Muscle layer of colon (tissue), 2 donors: ENCODE measurements around the gene VSTM5.

Source experiments
- H3K27ac ChIP-seq: one replicate; pipeline ENCODE4 v1.7.0; 2013; ENCODE audit warnings: low read depth, mild to moderate bottlenecking, low read length, moderate library complexity
- H3K27me3 ChIP-seq, 2 donors: one replicate each; pipeline ENCODE4 v1.7.0; 2013; ENCODE audit warnings: low read length in 2 of 2, mild to moderate bottlenecking in 2 of 2; ENCODE audit not compliant: insufficient read depth in 2 of 2, control insufficient read depth in 1 of 2
- H3K36me3 ChIP-seq: one replicate; pipeline ENCODE4 v1.7.0; 2013; ENCODE audit warnings: mild to moderate bottlenecking, low read length; ENCODE audit not compliant: insufficient read depth
- H3K4me1 ChIP-seq: one replicate; pipeline ENCODE4 v1.7.0; 2013; ENCODE audit warnings: mild to moderate bottlenecking, low read length; ENCODE audit not compliant: insufficient read depth
- H3K4me3 ChIP-seq, 2 donors: one replicate each; pipeline ENCODE4 v1.7.0; 2013; ENCODE audit warnings: low read length in 2 of 2, low read depth in 1 of 2, mild to moderate bottlenecking in 1 of 2, moderate library complexity in 1 of 2
- H3K9ac ChIP-seq: one replicate; pipeline ENCODE4 v1.7.0; 2013; ENCODE audit warnings: low read length
- H3K9me3 ChIP-seq: one replicate; pipeline ENCODE4 v1.7.0; 2013; ENCODE audit warnings: mild to moderate bottlenecking, low read length
- donor health status: abdominal sarcoma.
- donor health status: Adenocarcinoma of cecum.

The VSTM5 gene

DNA sequence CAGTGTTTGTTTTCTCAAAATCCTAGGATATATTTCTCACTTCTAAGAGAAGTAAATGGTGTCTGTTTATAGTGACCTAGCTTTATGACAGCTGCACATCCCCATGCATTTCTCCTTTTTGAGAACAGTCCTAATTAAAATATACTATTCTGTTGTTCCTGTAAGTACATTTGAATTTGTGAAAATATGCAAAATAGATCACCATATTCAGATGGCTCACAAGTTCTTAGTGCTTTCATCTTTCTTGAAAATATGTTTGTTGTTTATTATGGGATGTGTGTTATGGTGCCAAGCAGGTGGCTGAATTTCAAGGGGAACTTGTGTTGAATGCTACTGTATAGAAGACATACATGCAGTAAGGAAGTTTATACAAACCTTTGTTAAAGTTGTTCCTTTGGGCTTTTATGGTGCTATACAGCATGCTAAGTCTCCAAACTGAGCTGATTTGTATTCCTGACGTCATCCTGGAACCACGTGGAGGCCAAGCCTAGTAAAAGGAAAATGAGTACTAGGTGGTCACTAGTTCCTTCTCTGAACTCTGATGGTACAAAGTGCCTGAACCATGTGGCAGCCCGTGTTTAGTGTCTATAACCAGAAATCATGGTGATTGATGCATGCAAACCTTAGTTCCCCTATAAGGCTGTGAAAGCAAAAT is 7.8 kb upstream of the VSTM5 start:
- H3K4me1 ChIP-seq = no peaks in the 10 kb centered on the region
- H3K27me3 ChIP-seq = no peaks in the 10 kb centered on the region
- H3K27ac ChIP-seq = no peak overlapping the region
- H3K4me3 ChIP-seq = no peak overlapping the region
- H3K9ac ChIP-seq = no peak overlapping the region
- H3K9me3 ChIP-seq = no peaks in the 10 kb centered on the region
- no peaks in the 10 kb centered on the region for H3K36me3 ChIP-seq

DNA sequence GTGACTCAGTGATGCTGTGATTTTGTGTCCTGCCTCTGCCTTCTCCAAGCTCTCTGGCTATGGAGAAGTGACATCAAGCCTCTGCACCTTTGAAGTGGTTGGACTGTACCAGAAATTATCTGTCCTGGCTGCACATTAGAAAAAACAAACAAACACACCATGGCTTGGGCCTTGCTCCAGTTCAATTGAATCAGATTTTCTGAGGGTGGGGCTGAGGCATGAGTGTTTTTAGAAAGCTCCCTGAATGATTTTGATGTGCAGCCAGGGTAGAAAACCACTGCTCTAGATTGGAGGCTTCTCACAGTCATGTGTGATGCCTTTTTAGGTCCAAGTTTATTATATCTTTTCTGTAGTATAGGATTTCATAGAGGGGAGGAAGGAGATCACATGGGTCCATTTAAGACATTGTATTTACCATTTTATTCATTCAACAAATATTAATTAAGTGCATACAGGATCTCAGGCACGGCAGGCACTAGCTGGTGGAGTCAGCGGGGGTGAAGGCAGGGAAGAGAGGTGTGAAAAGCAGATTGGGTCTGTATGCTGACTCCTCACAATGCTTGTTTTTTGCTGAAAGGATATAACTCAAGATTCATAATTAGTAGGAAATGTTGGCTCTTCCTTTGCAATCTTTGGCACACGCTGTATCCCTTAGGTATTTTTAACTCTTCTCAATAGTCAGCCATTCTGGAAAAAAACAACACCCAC is 7.1 kb upstream of the VSTM5 start:
- no peaks in the 10 kb centered on the region for H3K9me3 ChIP-seq
- no peaks in the 10 kb centered on the region for H3K4me1 ChIP-seq
- H3K36me3 ChIP-seq = no peaks in the 10 kb centered on the region
- no peak overlapping the region for H3K4me3 ChIP-seq
- no peak overlapping the region for H3K27ac ChIP-seq
- H3K9ac ChIP-seq = no peak overlapping the region
- no peaks in the 10 kb centered on the region for H3K27me3 ChIP-seq

DNA sequence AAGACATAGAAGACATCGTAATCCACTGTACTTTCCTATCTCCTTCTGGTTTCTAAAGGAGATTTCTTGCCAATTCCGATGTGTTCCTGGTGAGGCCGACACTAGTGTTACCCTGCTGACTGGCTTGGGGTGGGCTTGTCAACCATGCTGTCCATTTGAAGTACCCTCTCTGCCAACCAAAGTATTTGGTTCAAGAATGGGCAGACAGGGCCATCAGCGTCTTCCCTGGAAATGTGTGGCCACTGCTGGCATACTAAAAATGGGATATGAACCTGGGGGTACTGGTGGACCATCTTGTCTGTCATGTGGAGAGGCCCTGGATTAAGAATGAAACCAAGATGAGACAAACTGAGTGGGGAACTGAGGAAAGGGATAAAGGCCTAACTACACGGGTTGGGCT is 1.8 kb upstream of the VSTM5 start:
- Histone ChIP-seq H3K9ac (no peak overlapping the region), H3K9me3 (no peaks in the 10 kb centered on the region), H3K27me3 (no peaks in the 10 kb centered on the region), H3K27ac (no peak overlapping the region), H3K4me1 (peaks cover 3% of the 10 kb centered on the region), H3K4me3 (no peak overlapping the region), H3K36me3 (no peaks in the 10 kb centered on the region)

DNA sequence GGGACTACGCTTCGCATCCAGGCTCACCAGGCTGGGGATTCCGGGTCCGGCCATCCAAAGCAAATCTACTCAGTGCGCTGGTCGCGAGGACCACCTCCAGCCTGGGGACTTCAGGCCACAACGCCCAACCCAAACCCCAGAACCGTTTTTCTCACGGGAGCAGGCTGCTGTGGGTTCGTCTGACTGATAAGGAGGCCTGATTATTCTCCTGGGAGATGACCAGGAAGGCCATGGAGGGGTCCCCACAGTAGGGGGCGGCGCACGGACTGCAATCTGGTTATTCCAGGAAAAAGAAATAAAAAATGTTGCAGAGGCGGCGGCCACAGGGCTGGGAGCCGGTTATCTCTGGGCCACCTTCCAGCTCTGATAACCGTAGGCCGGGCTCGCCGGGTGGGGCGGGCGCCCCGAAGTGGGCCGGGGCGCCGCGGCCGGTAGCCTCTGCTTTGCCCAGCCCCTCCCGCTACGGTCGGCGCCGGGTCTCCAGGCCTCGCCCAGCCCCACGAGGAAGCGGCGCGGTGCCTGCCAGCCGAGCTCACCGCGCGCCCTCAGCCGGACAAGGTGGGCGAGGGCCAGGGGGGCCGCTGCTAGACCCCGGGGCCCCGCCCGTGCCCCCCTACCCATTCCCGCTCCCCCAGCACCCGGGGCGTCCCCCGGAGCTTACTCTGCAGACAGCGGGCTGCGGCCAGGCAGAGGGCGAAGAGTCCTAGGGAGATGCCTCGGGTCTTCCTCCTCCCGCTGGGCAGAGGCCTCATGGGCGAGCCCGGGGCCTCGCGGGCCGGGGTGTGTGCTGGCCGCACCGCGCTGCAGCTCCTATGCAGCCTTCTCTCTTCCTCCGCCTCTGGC is 446 bp downstream of the VSTM5 start:
- Histone ChIP-seq H3K9me3 (no peaks in the 10 kb centered on the region), H3K9ac (peak overlapping the region; percentile 24), H3K4me3 (peak overlapping the region; percentile 50 to 61), H3K4me1 (peaks cover 3% of the 10 kb centered on the region), H3K27me3 (no peaks in the 10 kb centered on the region), H3K27ac (peak overlapping the region; percentile 68), H3K36me3 (no peaks in the 10 kb centered on the region)

DNA sequence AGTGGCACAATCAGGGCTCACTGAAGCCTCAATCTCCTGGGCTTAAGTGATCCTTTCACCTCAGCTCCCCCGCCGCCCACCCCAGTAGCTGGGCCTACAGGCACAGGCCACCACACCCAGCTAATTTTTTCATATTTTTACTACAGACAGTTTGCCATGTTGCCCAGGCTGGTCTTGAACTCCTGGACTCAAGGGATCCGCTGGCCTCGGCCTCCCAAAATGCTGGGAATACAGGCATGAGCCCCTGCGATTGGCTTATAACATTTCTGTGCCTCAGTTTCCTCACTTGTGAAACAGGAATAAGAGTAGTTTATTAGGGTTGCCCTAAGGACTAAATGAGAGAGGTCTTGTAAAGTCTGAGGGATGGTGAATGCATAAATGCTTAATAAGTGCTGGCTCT is 1.2 kb downstream of the VSTM5 start:
- peaks cover 3% of the 10 kb centered on the region for H3K4me1 ChIP-seq
- H3K36me3 ChIP-seq = no peaks in the 10 kb centered on the region
- no peak overlapping the region for H3K9ac ChIP-seq
- no peaks in the 10 kb centered on the region for H3K9me3 ChIP-seq
- H3K27me3 ChIP-seq = no peaks in the 10 kb centered on the region
- peak overlapping the region in 1 of 2 donors; percentile 61 for H3K4me3 ChIP-seq
- no peak overlapping the region for H3K27ac ChIP-seq

DNA sequence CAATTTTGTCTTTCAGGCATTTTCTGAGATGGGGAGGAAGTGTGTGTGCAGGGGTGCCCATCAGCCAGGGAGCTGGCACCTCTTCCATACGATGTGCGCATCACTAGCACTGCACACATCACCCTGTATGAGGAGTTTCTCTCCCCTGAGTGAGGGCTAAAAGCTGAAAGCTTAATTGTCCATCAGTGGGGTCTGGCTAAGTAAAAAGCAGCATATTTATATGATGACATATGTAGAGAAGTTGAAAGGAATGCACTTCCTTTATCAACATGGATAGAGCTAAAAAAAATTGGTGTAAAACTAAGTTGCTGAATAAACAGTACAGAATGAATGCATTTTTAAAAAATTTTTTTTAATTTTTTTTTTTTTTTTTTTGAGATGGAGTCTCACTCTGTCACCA is 4.0 kb downstream of the VSTM5 start:
- no peaks in the 10 kb centered on the region for H3K36me3 ChIP-seq
- no peak overlapping the region for H3K4me3 ChIP-seq
- no peak overlapping the region for H3K9ac ChIP-seq
- no peaks in the 10 kb centered on the region for H3K9me3 ChIP-seq
- no peaks in the 10 kb centered on the region for H3K27me3 ChIP-seq
- H3K4me1 ChIP-seq = peaks cover 3% of the 10 kb centered on the region
- H3K27ac ChIP-seq = no peak overlapping the region

DNA sequence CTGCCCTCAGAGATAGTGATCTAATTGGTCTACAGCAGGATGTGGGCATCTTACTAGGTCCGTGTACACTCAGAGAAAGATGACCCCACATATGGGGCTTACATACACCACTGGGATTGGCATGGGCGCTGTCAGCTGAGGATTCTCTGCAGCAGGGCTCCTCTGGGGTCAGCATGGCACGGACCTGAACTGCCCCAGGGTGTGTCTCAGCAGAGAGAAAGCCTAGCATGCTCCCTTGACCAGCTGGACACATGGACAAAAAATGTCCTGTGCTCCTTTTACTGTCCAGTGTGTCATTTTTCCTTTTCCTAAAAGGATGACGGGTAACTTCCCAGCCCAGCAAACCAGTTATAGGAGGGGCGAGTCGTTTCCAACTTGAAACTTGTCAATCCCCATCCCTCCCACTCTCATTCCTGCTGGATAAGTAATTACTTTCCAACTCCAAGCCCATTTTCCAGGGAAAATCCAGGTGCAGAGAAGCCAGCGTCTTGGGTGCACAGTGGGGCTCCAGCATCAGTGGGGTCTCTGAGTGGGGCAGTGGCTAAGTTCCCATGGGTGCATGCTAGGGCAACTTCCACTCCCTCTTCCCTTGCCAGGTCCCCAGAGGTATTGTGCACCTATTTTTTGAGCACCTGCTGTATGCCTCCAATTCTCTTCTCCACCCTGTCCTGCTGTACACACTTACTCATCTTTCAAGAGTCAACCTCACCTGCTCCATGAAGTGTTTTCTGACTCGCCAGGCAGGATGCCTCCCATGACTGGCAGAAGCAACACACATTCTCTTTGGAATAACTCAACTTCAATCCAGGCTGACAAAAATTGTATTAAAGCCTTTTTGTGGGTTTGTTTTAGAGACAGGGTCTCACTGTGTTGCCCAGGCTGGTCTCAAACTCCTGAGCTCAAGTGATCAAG is 5.0 kb downstream of the VSTM5 start:
- no peak overlapping the region for H3K9ac ChIP-seq
- H3K4me1 ChIP-seq = no peaks in the 10 kb centered on the region
- no peak overlapping the region for H3K27ac ChIP-seq
- no peaks in the 10 kb centered on the region for H3K27me3 ChIP-seq
- no peak overlapping the region for H3K4me3 ChIP-seq
- H3K36me3 ChIP-seq = no peaks in the 10 kb centered on the region
- no peaks in the 10 kb centered on the region for H3K9me3 ChIP-seq

DNA sequence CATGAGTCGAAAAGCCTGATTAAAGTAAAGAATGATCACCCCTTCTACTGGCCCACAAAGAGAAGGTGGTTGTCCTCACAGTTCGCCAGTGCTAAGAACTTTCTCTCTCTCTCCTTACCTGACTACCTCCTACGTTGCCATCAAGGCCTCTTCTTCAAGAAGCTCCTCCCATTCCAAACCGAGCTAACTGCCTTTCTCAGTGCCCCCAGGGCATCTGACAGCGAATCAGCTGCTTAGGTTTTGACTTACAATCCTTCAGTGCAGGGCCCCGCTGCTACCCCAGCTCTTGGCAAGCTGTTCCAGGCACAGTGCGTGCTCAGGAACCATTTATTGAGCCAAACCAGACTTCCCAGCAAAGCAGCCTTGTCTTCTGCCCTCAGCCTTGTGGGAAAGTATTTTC is 5.8 kb downstream of the VSTM5 start:
- Histone ChIP-seq H3K4me1 (no peaks in the 10 kb centered on the region), H3K36me3 (no peaks in the 10 kb centered on the region), H3K27ac (no peak overlapping the region), H3K4me3 (no peak overlapping the region), H3K9me3 (no peaks in the 10 kb centered on the region), H3K9ac (no peak overlapping the region), H3K27me3 (no peaks in the 10 kb centered on the region)

DNA sequence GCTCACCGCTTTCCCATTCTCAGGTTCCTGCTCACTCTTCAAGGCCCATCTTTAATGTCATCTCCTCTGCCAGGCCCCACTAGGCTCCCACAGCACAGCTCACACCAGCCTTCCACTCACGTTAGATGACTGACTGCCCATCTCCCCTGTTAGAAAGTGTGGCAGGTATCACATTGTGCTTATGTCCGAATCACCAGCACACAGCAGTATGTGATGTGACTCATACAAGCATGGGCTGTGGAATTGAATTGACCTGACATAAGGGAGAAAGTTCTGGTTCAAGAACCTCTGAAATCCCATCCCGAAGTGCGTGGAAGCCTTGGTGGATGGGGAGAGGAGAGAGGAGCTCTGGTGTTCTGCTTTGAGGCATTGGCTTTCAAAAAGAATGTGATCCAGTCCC is 6.5 kb downstream of the VSTM5 start:
- Histone ChIP-seq H3K27me3 (no peaks in the 10 kb centered on the region), H3K4me1 (no peaks in the 10 kb centered on the region), H3K9me3 (no peaks in the 10 kb centered on the region), H3K4me3 (no peak overlapping the region), H3K27ac (no peak overlapping the region), H3K36me3 (no peaks in the 10 kb centered on the region), H3K9ac (no peak overlapping the region)

DNA sequence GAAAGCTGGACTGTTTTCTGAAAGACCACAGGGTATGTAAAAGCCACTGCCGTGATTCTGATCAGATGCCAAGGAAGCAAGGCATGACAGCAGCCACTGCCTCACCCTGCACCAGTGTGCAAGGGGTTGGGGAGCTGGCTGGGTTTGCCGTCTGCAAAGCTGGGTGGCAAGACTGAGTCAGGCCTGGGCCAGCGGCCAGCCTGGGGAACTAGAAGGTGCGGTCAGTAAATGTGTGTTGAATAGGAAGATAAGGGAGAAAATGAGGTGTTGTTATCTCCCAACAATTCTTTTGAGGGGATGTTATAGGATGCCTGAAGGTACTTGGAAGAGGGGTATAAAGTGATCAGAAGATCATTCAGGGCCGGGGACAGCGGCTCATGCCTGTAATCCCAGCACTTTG is 8.0 kb downstream of the VSTM5 start:
- Histone ChIP-seq H3K27ac (no peak overlapping the region), H3K4me3 (no peak overlapping the region), H3K9me3 (no peaks in the 10 kb centered on the region), H3K27me3 (no peaks in the 10 kb centered on the region), H3K9ac (no peak overlapping the region), H3K36me3 (no peaks in the 10 kb centered on the region), H3K4me1 (no peaks in the 10 kb centered on the region)

DNA sequence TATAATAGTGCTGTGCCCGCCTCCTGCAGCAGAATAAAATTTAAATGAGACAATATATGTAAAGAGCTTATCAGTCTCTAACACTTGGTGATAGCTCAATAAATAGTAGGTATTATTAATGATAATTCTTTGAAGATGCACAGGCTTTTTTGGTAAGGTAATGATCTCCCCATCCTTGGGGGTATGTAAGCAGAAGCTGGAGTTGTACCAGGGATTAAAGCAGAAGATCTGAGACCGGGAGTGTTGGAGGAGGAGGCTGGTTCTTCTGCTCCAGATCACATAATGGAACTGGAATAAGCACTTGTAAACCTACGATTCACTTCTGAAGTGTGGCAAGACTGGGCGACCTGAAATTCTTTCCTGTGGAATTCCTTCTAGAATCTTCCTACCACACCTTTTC is 8.4 kb downstream of the VSTM5 start:
- no peaks in the 10 kb centered on the region for H3K4me1 ChIP-seq
- no peaks in the 10 kb centered on the region for H3K36me3 ChIP-seq
- H3K9me3 ChIP-seq = no peaks in the 10 kb centered on the region
- H3K4me3 ChIP-seq = no peak overlapping the region
- no peak overlapping the region for H3K9ac ChIP-seq
- H3K27ac ChIP-seq = no peak overlapping the region
- no peaks in the 10 kb centered on the region for H3K27me3 ChIP-seq
